Measurements from ENCODE around the gene OBSCN.

OBSCN gene

GRCh38 chr1:228392111-228392936, 184.5 kb downstream of the OBSCN start:
- H3K4me3 ChIP-seq (ENCODE audit: low read length), result no peak overlapping the region
- no peaks in the 10 kb centered on the region for H3K9me3 ChIP-seq (ENCODE audit: control insufficient read depth, low read length)
- H3K27me3 ChIP-seq (ENCODE audit: control insufficient read depth, insufficient read depth, low read length), result no peaks in the 10 kb centered on the region
- no peaks in the 10 kb centered on the region for H3K4me1 ChIP-seq (ENCODE audit: control insufficient read depth, insufficient read depth, low read length)
- H3K36me3 ChIP-seq (ENCODE audit: control insufficient read depth, insufficient read depth, low read length), result peaks cover 11% of the 10 kb centered on the region
- H3K9ac ChIP-seq (ENCODE audit: low read length), result no peak overlapping the region

GRCh38 chr1:228393268-228393701, 185.4 kb downstream of the OBSCN start:
- Histone ChIP-seq H3K27me3 (ENCODE audit: control insufficient read depth, insufficient read depth, low read length) (no peaks in the 10 kb centered on the region), H3K9ac (ENCODE audit: low read length) (no peak overlapping the region), H3K4me1 (ENCODE audit: control insufficient read depth, insufficient read depth, low read length) (no peaks in the 10 kb centered on the region), H3K36me3 (ENCODE audit: control insufficient read depth, insufficient read depth, low read length) (peaks cover 15% of the 10 kb centered on the region), H3K4me3 (ENCODE audit: low read length) (no peak overlapping the region), H3K9me3 (ENCODE audit: control insufficient read depth, low read length) (no peaks in the 10 kb centered on the region)

GRCh38 chr1:228393811-228394570, 186.1 kb downstream of the OBSCN start:
- Histone ChIP-seq H3K9me3 (ENCODE audit: control insufficient read depth, low read length) (no peaks in the 10 kb centered on the region), H3K36me3 (ENCODE audit: control insufficient read depth, insufficient read depth, low read length) (peaks cover 15% of the 10 kb centered on the region), H3K4me1 (ENCODE audit: control insufficient read depth, insufficient read depth, low read length) (no peaks in the 10 kb centered on the region), H3K4me3 (ENCODE audit: low read length) (no peak overlapping the region), H3K27me3 (ENCODE audit: control insufficient read depth, insufficient read depth, low read length) (no peaks in the 10 kb centered on the region), H3K9ac (ENCODE audit: low read length) (no peak overlapping the region)

GRCh38 chr1:228394571-228395394, 186.9 kb downstream of the OBSCN start:
- Histone ChIP-seq H3K4me1 (ENCODE audit: control insufficient read depth, insufficient read depth, low read length) (no peaks in the 10 kb centered on the region), H3K9me3 (ENCODE audit: control insufficient read depth, low read length) (no peaks in the 10 kb centered on the region), H3K4me3 (ENCODE audit: low read length) (no peak overlapping the region), H3K9ac (ENCODE audit: low read length) (no peak overlapping the region), H3K36me3 (ENCODE audit: control insufficient read depth, insufficient read depth, low read length) (peaks cover 15% of the 10 kb centered on the region), H3K27me3 (ENCODE audit: control insufficient read depth, insufficient read depth, low read length) (no peaks in the 10 kb centered on the region)

- peaks cover 21% of the 10 kb centered on the region for H3K36me3 ChIP-seq (ENCODE audit: control insufficient read depth, insufficient read depth, low read length)
- H3K4me1 ChIP-seq (ENCODE audit: control insufficient read depth, insufficient read depth, low read length), result no peaks in the 10 kb centered on the region
- no peak overlapping the region for H3K4me3 ChIP-seq (ENCODE audit: low read length)
- no peaks in the 10 kb centered on the region for H3K27me3 ChIP-seq (ENCODE audit: control insufficient read depth, insufficient read depth, low read length)
- H3K9me3 ChIP-seq (ENCODE audit: control insufficient read depth, low read length), result no peaks in the 10 kb centered on the region
- no peak overlapping the region for H3K9ac ChIP-seq (ENCODE audit: low read length)
Measured at GRCh38 chr1:228396770-228397662, 189.2 kb downstream of the OBSCN start.

GRCh38 chr1:228397966-228398365, 190.1 kb downstream of the OBSCN start:
- H3K36me3 ChIP-seq (ENCODE audit: control insufficient read depth, insufficient read depth, low read length), result peaks cover 22% of the 10 kb centered on the region
- H3K4me3 ChIP-seq (ENCODE audit: low read length), result no peak overlapping the region
- no peak overlapping the region for H3K9ac ChIP-seq (ENCODE audit: low read length)
- no peaks in the 10 kb centered on the region for H3K9me3 ChIP-seq (ENCODE audit: control insufficient read depth, low read length)
- H3K4me1 ChIP-seq (ENCODE audit: control insufficient read depth, insufficient read depth, low read length), result no peaks in the 10 kb centered on the region
- H3K27me3 ChIP-seq (ENCODE audit: control insufficient read depth, insufficient read depth, low read length), result no peaks in the 10 kb centered on the region

GRCh38 chr1:228398741-228399461, 191.1 kb downstream of the OBSCN start:
- no peaks in the 10 kb centered on the region for H3K27me3 ChIP-seq (ENCODE audit: control insufficient read depth, insufficient read depth, low read length)
- no peak overlapping the region for H3K9ac ChIP-seq (ENCODE audit: low read length)
- H3K9me3 ChIP-seq (ENCODE audit: control insufficient read depth, low read length), result no peaks in the 10 kb centered on the region
- peaks cover 2% of the 10 kb centered on the region for H3K4me1 ChIP-seq (ENCODE audit: control insufficient read depth, insufficient read depth, low read length)
- H3K36me3 ChIP-seq (ENCODE audit: control insufficient read depth, insufficient read depth, low read length), result peaks cover 22% of the 10 kb centered on the region
- no peak overlapping the region for H3K4me3 ChIP-seq (ENCODE audit: low read length)

GRCh38 chr1:228399531-228400236, 191.8 kb downstream of the OBSCN start:
- H3K27me3 ChIP-seq (ENCODE audit: control insufficient read depth, insufficient read depth, low read length), result no peaks in the 10 kb centered on the region

GRCh38 chr1:228400237-228400651, 192.4 kb downstream of the OBSCN start:
- Histone ChIP-seq H3K9ac (ENCODE audit: low read length) (no peak overlapping the region), H3K36me3 (ENCODE audit: control insufficient read depth, insufficient read depth, low read length) (peaks cover 13% of the 10 kb centered on the region), H3K4me1 (ENCODE audit: control insufficient read depth, insufficient read depth, low read length) (peaks cover 14% of the 10 kb centered on the region), H3K9me3 (ENCODE audit: control insufficient read depth, low read length) (no peaks in the 10 kb centered on the region), H3K27me3 (ENCODE audit: control insufficient read depth, insufficient read depth, low read length) (no peaks in the 10 kb centered on the region), H3K4me3 (ENCODE audit: low read length) (no peak overlapping the region)

More at GRCh38 chr1:228399531-228400236, 191.8 kb downstream of the OBSCN start:
- Histone ChIP-seq H3K4me1 (ENCODE audit: control insufficient read depth, insufficient read depth, low read length) (peaks cover 9% of the 10 kb centered on the region), H3K9me3 (ENCODE audit: control insufficient read depth, low read length) (no peaks in the 10 kb centered on the region), H3K9ac (ENCODE audit: low read length) (no peak overlapping the region), H3K4me3 (ENCODE audit: low read length) (no peak overlapping the region), H3K36me3 (ENCODE audit: control insufficient read depth, insufficient read depth, low read length) (peaks cover 18% of the 10 kb centered on the region)

- no peak overlapping the region for H3K9ac ChIP-seq (ENCODE audit: low read length)
- H3K36me3 ChIP-seq (ENCODE audit: control insufficient read depth, insufficient read depth, low read length), result peaks cover 13% of the 10 kb centered on the region
- no peaks in the 10 kb centered on the region for H3K27me3 ChIP-seq (ENCODE audit: control insufficient read depth, insufficient read depth, low read length)
- H3K4me3 ChIP-seq (ENCODE audit: low read length), result no peak overlapping the region
- peaks cover 20% of the 10 kb centered on the region for H3K4me1 ChIP-seq (ENCODE audit: control insufficient read depth, insufficient read depth, low read length)
- no peaks in the 10 kb centered on the region for H3K9me3 ChIP-seq (ENCODE audit: control insufficient read depth, low read length)
Measured at GRCh38 chr1:228400692-228401454, 193.0 kb downstream of the OBSCN start.
